Loucy (cell line): ENCODE measurements around the gene TAF11L4.

Source experiments
- EZH2phosphoT487 ChIP-seq: fragments of 200-600 bp; IDR thresholded peaks from 2 replicates; pipeline ENCODE4 v1.6.1; 2018; ENCODE audit warnings: antibody characterized with exemption, mild to moderate bottlenecking, moderate library complexity, borderline replicate concordance
- TF ChIP-seq, protein P1 (sequence below): fragments of 200-600 bp; sonication (generic); conservative IDR thresholded peaks from 2 replicates; pipeline ENCODE4 v1.5.1; 2014; ENCODE audit warnings: mild to moderate bottlenecking, antibody characterized with exemption, low read length

DNA sequence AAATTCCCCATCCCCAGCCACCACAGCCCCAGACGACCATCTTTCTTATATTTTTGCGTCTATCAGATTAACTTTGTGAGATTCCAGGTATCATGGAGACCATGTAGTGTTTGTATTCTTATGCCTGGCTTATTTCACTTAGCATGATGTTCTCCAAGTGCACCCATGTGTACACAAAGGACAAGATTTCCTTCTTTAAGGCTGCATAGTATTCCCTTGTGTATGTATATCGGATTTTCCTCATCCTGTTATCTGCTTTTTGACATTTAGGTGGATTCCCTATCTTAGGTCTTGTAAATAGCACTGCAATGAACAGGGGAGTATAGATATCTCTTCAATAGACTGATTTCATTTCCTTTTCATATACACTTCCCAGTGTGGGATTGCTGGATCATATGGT lies 28.8 kb upstream of the TAF11L4 start:
- TF ChIP-seq, protein P1, sequence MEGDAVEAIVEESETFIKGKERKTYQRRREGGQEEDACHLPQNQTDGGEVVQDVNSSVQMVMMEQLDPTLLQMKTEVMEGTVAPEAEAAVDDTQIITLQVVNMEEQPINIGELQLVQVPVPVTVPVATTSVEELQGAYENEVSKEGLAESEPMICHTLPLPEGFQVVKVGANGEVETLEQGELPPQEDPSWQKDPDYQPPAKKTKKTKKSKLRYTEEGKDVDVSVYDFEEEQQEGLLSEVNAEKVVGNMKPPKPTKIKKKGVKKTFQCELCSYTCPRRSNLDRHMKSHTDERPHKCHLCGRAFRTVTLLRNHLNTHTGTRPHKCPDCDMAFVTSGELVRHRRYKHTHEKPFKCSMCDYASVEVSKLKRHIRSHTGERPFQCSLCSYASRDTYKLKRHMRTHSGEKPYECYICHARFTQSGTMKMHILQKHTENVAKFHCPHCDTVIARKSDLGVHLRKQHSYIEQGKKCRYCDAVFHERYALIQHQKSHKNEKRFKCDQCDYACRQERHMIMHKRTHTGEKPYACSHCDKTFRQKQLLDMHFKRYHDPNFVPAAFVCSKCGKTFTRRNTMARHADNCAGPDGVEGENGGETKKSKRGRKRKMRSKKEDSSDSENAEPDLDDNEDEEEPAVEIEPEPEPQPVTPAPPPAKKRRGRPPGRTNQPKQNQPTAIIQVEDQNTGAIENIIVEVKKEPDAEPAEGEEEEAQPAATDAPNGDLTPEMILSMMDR: no peak
- no peak for TF ChIP-seq EZH2phosphoT487
